ENCODE data around the gene PPP1R3G.
"Not testable (repeated sequence)": the region's sequence is repeated elsewhere in the genome, so short reads cannot be mapped to it uniquely, and the experiment has no call there.

PPP1R3G gene

GRCh38 chr6:5084781-5085647, at the start of gene PPP1R3G:
Gene PPP1R3G, plus strand, starts transcription at chr6:5085341. Its CDS starts 145 bp downstream, at chr6:5085486.
- peak; percentile 19 for DNase-seq

GRCh38 chr6:5036269-5036668, 48.9 kb upstream of the PPP1R3G start:
- DNase-seq, result no peak

GRCh38 chr6:5041955-5042354, 43.2 kb upstream of the PPP1R3G start:
- no peak for DNase-seq

- no peak for DNase-seq
Observed at GRCh38 chr6:5042436-5042835, 42.7 kb upstream of the PPP1R3G start.

- DNase-seq, result no peak
Observed at GRCh38 chr6:5044866-5045265, 40.3 kb upstream of the PPP1R3G start.

GRCh38 chr6:5045416-5045815, 39.7 kb upstream of the PPP1R3G start:
- DNase-seq, result no peak

- no peak for DNase-seq
Observed at GRCh38 chr6:5046430-5046829, 38.7 kb upstream of the PPP1R3G start.

GRCh38 chr6:5050009-5050408, 35.1 kb upstream of the PPP1R3G start:
- DNase-seq, result no peak

GRCh38 chr6:5051394-5051793, 33.7 kb upstream of the PPP1R3G start:
- no peak for DNase-seq

- no peak for DNase-seq
Observed at GRCh38 chr6:5053038-5053437, 32.1 kb upstream of the PPP1R3G start.

- no peak for DNase-seq
Observed at GRCh38 chr6:5053864-5054244, 31.3 kb upstream of the PPP1R3G start.

- no peak for DNase-seq
Observed at GRCh38 chr6:5054245-5054873, 30.8 kb upstream of the PPP1R3G start.

- DNase-seq, result no peak
Observed at GRCh38 chr6:5055118-5055517, 30.0 kb upstream of the PPP1R3G start.

GRCh38 chr6:5058254-5058653, 26.9 kb upstream of the PPP1R3G start:
- DNase-seq, result no peak

GRCh38 chr6:5059036-5059896, 25.9 kb upstream of the PPP1R3G start:
- DNase-seq, result no peak

GRCh38 chr6:5060439-5060838, 24.7 kb upstream of the PPP1R3G start:
- not testable (repeated sequence) for DNase-seq

- no peak for DNase-seq
Observed at GRCh38 chr6:5061152-5061551, 24.0 kb upstream of the PPP1R3G start.

- no peak for DNase-seq
Observed at GRCh38 chr6:5063617-5064016, 21.5 kb upstream of the PPP1R3G start.

GRCh38 chr6:5066456-5067093, 18.6 kb upstream of the PPP1R3G start:
- DNase-seq, result no peak

- DNase-seq, result no peak
Observed at GRCh38 chr6:5067305-5067704, 17.8 kb upstream of the PPP1R3G start.

GRCh38 chr6:5068153-5068751, 16.9 kb upstream of the PPP1R3G start:
- DNase-seq, result no peak

GRCh38 chr6:5071216-5071615, 13.9 kb upstream of the PPP1R3G start:
- no peak for DNase-seq

GRCh38 chr6:5072440-5072839, 12.7 kb upstream of the PPP1R3G start:
- DNase-seq, result no peak
